H1 (cell line): ENCODE measurements around the gene ACLY. TPM values are rescaled to one million over a fixed set of nuclear protein-coding genes. Genes with fewer than 3 reads are reported as not detected.

ENCODE experiments used
- MAX ChIP-seq: IDR thresholded peaks from 2 replicates; pipeline ENCODE4 v1.6.1; 2012; ENCODE audit warnings: inconsistent platforms
- polyA plus RNA-seq, 7 experiments: library from polyadenylated mRNA; depleted of rRNA in 3 of 7; stranded (reverse) in 5 of 7; unstranded in 2 of 7; fragments of >200 nt in 5 of 7; fragments of 200-250 nt in 2 of 7; gene quantifications; 1 replicate in 5 of 7; 2 replicates in 1 of 7; 4 replicates in 1 of 7; pipeline versions ENCODE4 v1.2.1 to v1.2.3, GENCODE V29; 2011 to 2013; ENCODE audit warnings: missing spikeins in 2 of 7, mixed read lengths in 2 of 7
- total RNA-seq: library from RNA; stranded (reverse); fragmentation: NEBNext Ultra II Directional; extraction: Animal tissue kit (Norgen Biotek cat#: 25700); gene quantifications from 2 replicates; pipeline ENCODE4 v1.2.1, GENCODE V29; 2021

The ACLY gene
- total and polyA plus RNA-seq, 2 of the 8 experiments (the other 6 are each of a cell fraction or from before 2014, with no cell fraction given), result 167 to 393 TPM

DNA sequence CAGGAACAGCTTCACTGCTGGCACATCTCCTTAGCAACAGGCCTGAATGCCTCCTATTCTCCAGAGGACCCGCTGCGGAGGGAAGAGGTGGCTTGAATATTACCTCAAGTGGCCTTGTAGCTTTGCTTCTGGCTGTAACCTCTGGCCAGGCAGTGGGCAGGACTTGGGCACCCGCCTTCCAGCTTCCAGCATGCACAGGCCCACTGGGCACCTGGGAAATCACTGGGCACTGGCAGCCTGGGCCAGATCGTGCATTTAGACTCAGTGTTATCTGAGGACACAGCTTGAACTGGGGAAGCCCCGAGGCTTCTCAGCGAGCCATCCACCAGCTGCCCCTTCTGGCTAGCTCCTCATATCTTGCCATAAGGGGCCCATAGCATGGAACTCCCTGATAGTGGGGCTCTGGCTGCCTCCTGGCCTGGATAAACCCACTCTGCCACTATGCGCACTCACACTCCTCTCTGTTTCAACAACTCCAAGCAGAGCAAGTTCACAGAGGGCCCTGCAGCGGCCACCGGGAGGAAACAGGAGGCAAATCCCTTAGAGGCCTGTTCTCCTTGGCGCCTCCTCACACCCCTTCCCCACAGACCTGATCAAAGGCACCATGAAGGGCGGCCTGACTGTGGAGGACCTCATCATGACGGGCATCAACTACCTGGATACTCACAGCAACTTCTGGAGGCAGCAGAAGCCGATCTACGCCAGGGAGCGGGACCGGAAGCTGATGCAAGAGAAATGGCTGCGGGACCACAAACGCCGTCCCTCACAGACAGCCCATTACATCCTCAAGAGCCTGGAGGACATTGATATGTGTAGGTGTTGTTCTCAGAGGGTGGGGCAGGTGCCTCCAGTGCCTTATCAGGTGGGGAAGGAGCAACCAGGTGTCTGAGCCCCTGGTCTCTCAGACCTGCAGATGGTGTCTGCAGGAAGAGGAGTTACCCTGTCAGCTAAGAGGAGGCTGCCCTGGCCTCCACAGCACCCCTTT, 19.5 kb upstream of the ACLY start (continued):
- TF ChIP-seq MAX, result no peak
